Measurements from ENCODE around the gene SLC38A5. TPM values are rescaled to one million over a fixed set of nuclear protein-coding genes. Genes with fewer than 3 reads are reported as not detected.

SLC38A5 gene
- total RNA-seq, 1 donor from 2014 or later = 21.5 TPM

DNA sequence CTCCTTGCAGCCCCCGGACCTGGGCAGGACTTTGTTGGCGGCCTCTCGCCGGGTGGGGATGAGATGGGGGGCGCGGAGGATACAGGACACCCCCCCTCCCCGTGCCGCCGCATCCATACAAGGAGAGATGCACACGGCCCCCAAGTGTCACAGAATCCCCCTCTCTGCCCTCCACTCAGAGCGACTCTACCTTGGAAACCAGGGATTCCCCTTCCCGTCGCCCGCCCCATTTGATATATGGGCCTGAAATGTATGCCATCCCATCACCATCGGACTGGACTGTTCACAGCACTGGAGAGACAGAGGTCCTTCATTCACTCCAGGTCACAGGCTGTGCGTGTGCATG is 39.2 kb upstream of the SLC38A5 start:
- Histone ChIP-seq H3K27me3 (no peaks in the 10 kb centered on the region), H3K4me3 (peak overlapping the region; percentile 64), H3K36me3 (no peaks in the 10 kb centered on the region), H3K27ac (peak overlapping the region; percentile 51), H3K4me1 (no peaks in the 10 kb centered on the region), H3K9me3 (no peaks in the 10 kb centered on the region)
- TF ChIP-seq, protein P1, sequence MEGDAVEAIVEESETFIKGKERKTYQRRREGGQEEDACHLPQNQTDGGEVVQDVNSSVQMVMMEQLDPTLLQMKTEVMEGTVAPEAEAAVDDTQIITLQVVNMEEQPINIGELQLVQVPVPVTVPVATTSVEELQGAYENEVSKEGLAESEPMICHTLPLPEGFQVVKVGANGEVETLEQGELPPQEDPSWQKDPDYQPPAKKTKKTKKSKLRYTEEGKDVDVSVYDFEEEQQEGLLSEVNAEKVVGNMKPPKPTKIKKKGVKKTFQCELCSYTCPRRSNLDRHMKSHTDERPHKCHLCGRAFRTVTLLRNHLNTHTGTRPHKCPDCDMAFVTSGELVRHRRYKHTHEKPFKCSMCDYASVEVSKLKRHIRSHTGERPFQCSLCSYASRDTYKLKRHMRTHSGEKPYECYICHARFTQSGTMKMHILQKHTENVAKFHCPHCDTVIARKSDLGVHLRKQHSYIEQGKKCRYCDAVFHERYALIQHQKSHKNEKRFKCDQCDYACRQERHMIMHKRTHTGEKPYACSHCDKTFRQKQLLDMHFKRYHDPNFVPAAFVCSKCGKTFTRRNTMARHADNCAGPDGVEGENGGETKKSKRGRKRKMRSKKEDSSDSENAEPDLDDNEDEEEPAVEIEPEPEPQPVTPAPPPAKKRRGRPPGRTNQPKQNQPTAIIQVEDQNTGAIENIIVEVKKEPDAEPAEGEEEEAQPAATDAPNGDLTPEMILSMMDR (IDR thresholded peaks at IDR 0.05) = no peak
- DNase-seq (no peak), ATAC-seq (no peak)
- intact Hi-C loops (cut with DNase I) = no loop called here

DNA sequence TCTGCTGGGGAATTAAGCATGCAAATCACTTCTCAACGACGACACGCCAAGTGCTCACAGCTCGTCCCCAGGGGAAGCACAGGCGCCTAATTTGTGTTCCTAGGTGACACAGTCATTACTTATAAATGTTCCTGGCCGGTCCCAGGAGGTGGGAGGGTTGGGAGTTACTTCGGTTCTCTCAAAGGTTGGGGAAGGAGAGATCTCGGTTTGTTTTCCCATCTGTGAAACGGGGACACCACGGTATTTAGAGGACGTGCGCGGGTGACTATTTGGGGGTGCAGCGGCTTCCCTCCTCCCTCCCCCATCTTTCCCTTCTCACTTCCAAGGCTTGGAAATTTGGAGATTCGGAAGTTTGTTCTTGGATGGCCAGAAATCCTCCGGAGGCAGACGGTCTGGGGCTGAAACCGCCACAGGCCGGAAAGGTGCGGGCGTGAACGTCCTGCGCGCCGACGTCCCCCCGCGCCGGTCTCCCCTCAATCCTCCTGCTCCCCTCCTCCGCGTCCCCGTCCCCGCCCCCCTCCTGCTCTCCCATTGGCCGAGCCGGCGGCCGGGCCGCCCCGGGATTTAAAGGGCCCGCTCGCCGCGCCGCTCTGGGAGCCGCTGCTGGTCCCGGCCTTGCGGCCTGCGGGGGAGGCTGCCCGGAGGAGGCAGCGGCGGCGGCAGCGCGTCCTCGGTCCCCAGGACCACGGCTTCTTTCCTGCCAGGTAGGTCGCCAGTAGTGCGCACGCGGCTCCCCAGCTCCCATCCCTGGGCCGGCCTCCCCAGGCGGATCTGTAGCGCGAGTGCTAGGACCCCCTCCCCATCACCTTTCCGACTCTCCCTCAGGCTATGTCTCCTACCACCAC is 38.6 kb upstream of the SLC38A5 start, which contains the start of gene PORCN:
TSS of gene PORCN (plus strand) at position 593 of the 845 bp plus-strand sequence. CDS start 829 bp downstream, outside the sequence.
- no peaks in the 10 kb centered on the region for H3K9me3 ChIP-seq
- H3K27me3 ChIP-seq = no peaks in the 10 kb centered on the region
- H3K4me1 ChIP-seq = no peaks in the 10 kb centered on the region
- intact Hi-C loops (cut with DNase I) = no loop called here
- H3K4me3 ChIP-seq = peak within 1 kb of the TSS; percentile 64
- TF ChIP-seq, protein P1 (IDR thresholded peaks at IDR 0.05) = no peak
- peak; percentile 93 for DNase-seq
- peak within 1 kb of the TSS; percentile 80 for H3K27ac ChIP-seq
- ATAC-seq = peak; percentile 99
- H3K36me3 ChIP-seq = no peaks in the 10 kb centered on the region

DNA sequence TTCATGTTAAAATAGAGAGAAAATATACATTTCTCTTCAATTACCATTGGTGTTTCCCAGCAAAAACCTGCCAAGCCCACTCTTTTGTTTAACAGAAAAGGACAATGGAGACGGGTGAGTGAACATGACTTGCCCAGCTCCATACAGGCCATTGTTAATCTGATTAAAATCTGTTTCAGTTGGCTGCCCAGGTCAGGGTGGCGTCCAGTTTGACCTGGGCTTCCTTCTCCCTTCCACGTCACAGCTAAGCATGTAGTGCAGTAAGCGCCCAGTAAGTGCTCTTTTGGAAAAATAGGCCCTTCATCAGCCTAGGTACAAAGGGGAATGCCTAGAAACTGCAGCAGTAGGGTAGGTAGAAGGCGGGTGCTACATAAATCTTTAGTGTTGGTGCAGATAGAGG is 37.2 kb upstream of the SLC38A5 start:
- DNase-seq = no peak
- TF ChIP-seq, protein P1 (IDR thresholded peaks at IDR 0.05) = no peak
- H3K4me3 ChIP-seq = no peak overlapping the region
- H3K4me1 ChIP-seq = no peaks in the 10 kb centered on the region
- H3K9me3 ChIP-seq = no peaks in the 10 kb centered on the region
- no peak for ATAC-seq
- no peaks in the 10 kb centered on the region for H3K27me3 ChIP-seq
- no peak overlapping the region for H3K27ac ChIP-seq
- H3K36me3 ChIP-seq = no peaks in the 10 kb centered on the region
- intact Hi-C loops (cut with DNase I) = no loop called here

DNA sequence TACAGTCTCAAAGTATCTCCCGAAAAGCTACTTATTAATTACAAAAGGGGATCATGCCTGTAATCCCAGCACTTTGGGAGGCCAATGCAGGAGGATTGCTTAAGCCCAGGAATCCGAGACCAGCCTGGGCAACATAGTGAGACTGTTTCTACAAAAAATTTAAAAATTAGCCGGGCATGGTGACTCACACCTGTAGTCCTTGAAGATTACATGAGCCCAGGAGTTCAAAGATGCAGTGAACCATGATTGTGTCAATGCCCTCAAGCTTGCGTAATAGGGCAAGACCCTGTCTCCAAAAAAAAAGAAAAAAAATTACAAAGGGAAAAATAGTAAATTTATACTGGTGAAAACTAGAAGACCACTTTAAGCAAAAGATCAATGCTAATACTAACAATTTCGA is 35.4 kb upstream of the SLC38A5 start:
- intact Hi-C loops (cut with DNase I) = no loop called here
- Histone ChIP-seq H3K9me3 (no peaks in the 10 kb centered on the region), H3K27me3 (no peaks in the 10 kb centered on the region), H3K4me3 (no peak overlapping the region), H3K27ac (no peak overlapping the region), H3K36me3 (no peaks in the 10 kb centered on the region), H3K4me1 (no peaks in the 10 kb centered on the region)
- ATAC-seq (no peak), DNase-seq (no peak)
- TF ChIP-seq, protein P1 (IDR thresholded peaks at IDR 0.05) = no peak

DNA sequence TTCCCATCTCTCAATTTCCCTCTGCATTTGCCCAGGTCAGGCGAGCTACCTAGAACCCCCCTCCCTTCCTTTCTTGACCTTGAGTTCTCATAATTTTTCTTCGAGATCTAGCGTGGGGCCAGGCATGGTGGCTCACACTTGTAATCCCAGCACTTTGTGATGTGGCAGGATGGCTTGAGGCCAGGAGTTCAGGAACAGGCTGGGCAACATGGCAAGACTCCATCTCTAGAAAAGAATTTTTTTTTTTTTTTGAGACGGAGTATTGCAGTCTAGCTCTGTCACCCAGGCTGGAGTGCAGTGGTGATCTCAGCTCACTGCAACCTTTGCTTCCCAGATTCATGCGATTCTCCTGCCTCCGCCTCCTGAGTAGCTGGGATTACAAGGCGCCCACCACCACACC is 34.2 kb upstream of the SLC38A5 start:
- no peak overlapping the region for H3K27ac ChIP-seq
- intact Hi-C loops (cut with DNase I) = no loop called here
- no peak for DNase-seq

More for the DNA sequence above, 34.2 kb upstream of the SLC38A5 start:
- H3K4me3 ChIP-seq = no peak overlapping the region
- H3K9me3 ChIP-seq = no peaks in the 10 kb centered on the region
- no peak for ATAC-seq
- TF ChIP-seq, protein P1 (IDR thresholded peaks at IDR 0.05) = no peak
- H3K27me3 ChIP-seq = no peaks in the 10 kb centered on the region
- H3K4me1 ChIP-seq = no peaks in the 10 kb centered on the region
- H3K36me3 ChIP-seq = no peaks in the 10 kb centered on the region

Data from upper lobe of right lung (tissue), 1 donor.